Body of pancreas (tissue), 4 donors: ENCODE results near the gene OR2AP1.

Experiments
- CTCF ChIP-seq, 7 experiments: fragments of 450-650 bp in 4 of 7; fragments of 200-600 bp in 3 of 7; sonication (generic) in 3 of 7; IDR thresholded peaks; one replicate each; pipeline ENCODE4 v1.5.1; 2016 to 2019; ENCODE audit warnings: antibody characterized with exemption in 7 of 7
- POLR2A ChIP-seq, 3 donors: fragments of 450-650 bp; IDR thresholded peaks; one replicate each; pipeline ENCODE4 v1.6.1; 2016; ENCODE audit warnings: antibody characterized with exemption in 3 of 3, mild to moderate bottlenecking in 2 of 3

- TF ChIP-seq POLR2A (IDR thresholded peaks at IDR 0.05) (no peak), CTCF (IDR thresholded peaks at IDR 0.05) (no peak)
These were observed 42.5 kb downstream of the OR2AP1 start for GRCh38 chr12:55614764-55615163.
